Keratinocyte (primary cell): Measurements from ENCODE around the gene RIC8A. TPM values are rescaled to one million over a fixed set of nuclear protein-coding genes. Genes with fewer than 3 reads are reported as not detected.

Source experiments
- DNase-seq: peaks from one replicate; pipeline ENCODE4 v3.0.0-alpha.2; 2011; ENCODE audit warnings: low read depth, missing footprints, low spot score
- FAIRE-seq: peaks from 2 replicates; lab custom pipeline; 2011; peaks lifted over from hg19 to GRCh38; lab: Jason Lieb, UNC
- H2AFZ ChIP-seq: 2 replicates; pipeline ENCODE4 v1.6.0; 2012; ENCODE audit warnings: low read length, control low read depth, inconsistent platforms; ENCODE audit not compliant: control insufficient read depth
- H3K27ac ChIP-seq: 2 replicates; pipeline ENCODE4 v1.5.1; 2011; ENCODE audit warnings: low read length; ENCODE audit not compliant: control insufficient read depth, insufficient read depth
- H3K27me3 ChIP-seq: 3 replicates; pipeline ENCODE4 v1.6.0; 2011; ENCODE audit warnings: low read length; ENCODE audit not compliant: control insufficient read depth, insufficient read depth; ENCODE audit errors: extremely low read depth
- H3K36me3 ChIP-seq, 2 experiments: 2 replicates in 1 of 2; 3 replicates in 1 of 2; pipeline ENCODE4 v1.5.1; 2011; ENCODE audit warnings: low read length in 2 of 2, mild to moderate bottlenecking in 1 of 2; ENCODE audit not compliant: control insufficient read depth in 2 of 2, insufficient read depth in 2 of 2; ENCODE audit errors: extremely low read depth in 1 of 2
- H3K4me1 ChIP-seq: 3 replicates; pipeline ENCODE4 v1.5.1; 2011; ENCODE audit warnings: low read length; ENCODE audit not compliant: control insufficient read depth, insufficient read depth; ENCODE audit errors: extremely low read depth
- H3K4me2 ChIP-seq: 3 replicates; pipeline ENCODE4 v1.6.0; 2011; ENCODE audit warnings: low read depth, low read length; ENCODE audit not compliant: control insufficient read depth, insufficient read depth; ENCODE audit errors: extremely low read depth
- H3K4me3 ChIP-seq, 3 experiments: fragments of 200-600 bp in 1 of 3; sonication (generic) in 1 of 3; 2 replicates in 2 of 3; 3 replicates in 1 of 3; pipeline ENCODE4 v1.5.1; 2011 to 2016; ENCODE audit warnings: low read length in 3 of 3, mild to moderate bottlenecking in 3 of 3, control low read depth in 2 of 3, inconsistent platforms in 1 of 3, low read depth in 1 of 3, mixed read lengths in 1 of 3, mixed run types in 1 of 3, moderate library complexity in 1 of 3; ENCODE audit not compliant: control insufficient read depth in 2 of 3, insufficient read depth in 2 of 3; ENCODE audit errors: extremely low read depth in 1 of 3
- H3K79me2 ChIP-seq: 2 replicates; pipeline ENCODE4 v1.6.0; 2012; ENCODE audit warnings: low read length; ENCODE audit not compliant: control insufficient read depth, insufficient read depth
- H3K9ac ChIP-seq: 3 replicates; pipeline ENCODE4 v1.6.0; 2011; ENCODE audit warnings: low read length; ENCODE audit not compliant: control insufficient read depth, insufficient read depth; ENCODE audit errors: extremely low read depth
- H3K9me1 ChIP-seq: 3 replicates; pipeline ENCODE4 v1.6.0; 2011; ENCODE audit warnings: low read length; ENCODE audit not compliant: control insufficient read depth, insufficient read depth; ENCODE audit errors: extremely low read depth
- H3K9me3 ChIP-seq: 2 replicates; pipeline ENCODE4 v1.5.1; 2012; ENCODE audit warnings: low read depth, low read length; ENCODE audit not compliant: control insufficient read depth
- H4K20me1 ChIP-seq: 3 replicates; pipeline ENCODE4 v1.6.0; 2011; ENCODE audit warnings: low read length; ENCODE audit not compliant: control insufficient read depth, insufficient read depth; ENCODE audit errors: extremely low read depth
- EZH2 ChIP-seq: IDR thresholded peaks from one replicate; pipeline ENCODE4 v1.6.1; 2012; ENCODE audit warnings: inconsistent platforms, mild to moderate bottlenecking, low read length, moderate library complexity
- dilution Hi-C: fragments of 300-500 bp; cut with MboI; formaldehyde crosslinking; loops from one replicate; pipeline ENCODE4 v1.7.0; 2020; ENCODE audit warnings: low sequenced_read_pairs; ENCODE audit not compliant: extremely low pct_ligation_motif_present
- polyA plus RNA-seq, 5 experiments: library from polyadenylated mRNA; depleted of rRNA in 3 of 5; stranded (reverse) in 3 of 5; stranded (forward) in 1 of 5; unstranded in 1 of 5; fragments of >200 nt; gene quantifications; 1 replicate in 1 of 5; 2 replicates in 3 of 5; 3 replicates in 1 of 5; pipeline versions ENCODE4 v1.2.1 to v1.2.3, GENCODE V29; 2011 to 2012; ENCODE audit warnings: missing spikeins in 2 of 5, low read depth in 1 of 5, low replicate concordance in 1 of 5
- TF ChIP-seq, protein P1 (sequence below), 3 experiments: IDR thresholded peaks in 1 of 3; conservative IDR thresholded peaks in 1 of 3; optimal IDR thresholded peaks in 1 of 3; 2 replicates in 2 of 3; 3 replicates in 1 of 3; pipeline versions ENCODE3 to v1.5.1; 2011; ENCODE audit warnings: low read length in 3 of 3, mild to moderate bottlenecking in 3 of 3, moderate library complexity in 2 of 3, control low read depth in 1 of 3, inconsistent platforms in 1 of 3; ENCODE audit not compliant: insufficient read depth in 2 of 3; ENCODE audit errors: extremely low read depth in 1 of 3

Gene RIC8A
- polyA plus RNA-seq, 1 donor (not counting 4 experiments of a cell fraction or from before 2014, with no cell fraction given): 120 TPM

DNA sequence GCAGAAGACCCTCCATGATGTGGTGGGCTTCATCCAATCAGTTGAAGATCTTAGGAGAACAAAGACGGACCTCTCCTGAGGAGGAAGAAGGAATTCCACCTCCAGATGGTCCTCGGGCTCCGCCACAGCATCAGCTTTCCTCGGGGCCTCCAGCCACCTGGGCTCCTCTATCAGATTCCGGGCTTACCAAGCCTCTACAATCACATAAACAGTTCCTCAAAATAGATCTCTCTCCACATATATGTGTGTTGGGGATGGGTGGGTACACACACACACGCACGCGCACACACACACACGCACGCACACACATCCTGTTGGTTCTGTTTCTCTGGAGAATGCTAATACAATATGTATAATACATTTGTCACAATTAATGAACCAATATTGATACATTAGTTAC is 51.9 kb downstream of the RIC8A start:
- Histone ChIP-seq H3K79me2 (no peaks in the 10 kb centered on the region), H3K9me1 (no peaks in the 10 kb centered on the region), H4K20me1 (no peaks in the 10 kb centered on the region), H3K4me1 (no peaks in the 10 kb centered on the region), H3K27me3 (no peaks in the 10 kb centered on the region), H3K27ac (no peak overlapping the region), H3K4me3 (no peak overlapping the region), H3K9ac (no peak overlapping the region), H3K9me3 (no peaks in the 10 kb centered on the region), H2AFZ (no peak overlapping the region), H3K36me3 (no peaks in the 10 kb centered on the region), H3K4me2 (no peak overlapping the region)
- no peak for DNase-seq
- no peak for TF ChIP-seq EZH2
- TF ChIP-seq, protein P1, sequence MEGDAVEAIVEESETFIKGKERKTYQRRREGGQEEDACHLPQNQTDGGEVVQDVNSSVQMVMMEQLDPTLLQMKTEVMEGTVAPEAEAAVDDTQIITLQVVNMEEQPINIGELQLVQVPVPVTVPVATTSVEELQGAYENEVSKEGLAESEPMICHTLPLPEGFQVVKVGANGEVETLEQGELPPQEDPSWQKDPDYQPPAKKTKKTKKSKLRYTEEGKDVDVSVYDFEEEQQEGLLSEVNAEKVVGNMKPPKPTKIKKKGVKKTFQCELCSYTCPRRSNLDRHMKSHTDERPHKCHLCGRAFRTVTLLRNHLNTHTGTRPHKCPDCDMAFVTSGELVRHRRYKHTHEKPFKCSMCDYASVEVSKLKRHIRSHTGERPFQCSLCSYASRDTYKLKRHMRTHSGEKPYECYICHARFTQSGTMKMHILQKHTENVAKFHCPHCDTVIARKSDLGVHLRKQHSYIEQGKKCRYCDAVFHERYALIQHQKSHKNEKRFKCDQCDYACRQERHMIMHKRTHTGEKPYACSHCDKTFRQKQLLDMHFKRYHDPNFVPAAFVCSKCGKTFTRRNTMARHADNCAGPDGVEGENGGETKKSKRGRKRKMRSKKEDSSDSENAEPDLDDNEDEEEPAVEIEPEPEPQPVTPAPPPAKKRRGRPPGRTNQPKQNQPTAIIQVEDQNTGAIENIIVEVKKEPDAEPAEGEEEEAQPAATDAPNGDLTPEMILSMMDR (optimal IDR thresholded peaks at IDR 0.05 in 1 of 3, IDR thresholded peaks at IDR 0.05 in 1 of 3, conservative IDR thresholded peaks at IDR 0.05 in 1 of 3; ENCODE audit: extremely low read depth in 1 of 3, insufficient read depth in 2 of 3, low read length in 3 of 3): no peak
- dilution Hi-C loops: no loop called here
- no peak for FAIRE-seq

GRCh38 chr11:261624-262023 is 54.1 kb downstream of the RIC8A start:
- Histone ChIP-seq H3K79me2 (no peaks in the 10 kb centered on the region), H3K9ac (no peak overlapping the region), H3K9me1 (no peaks in the 10 kb centered on the region), H4K20me1 (no peaks in the 10 kb centered on the region), H3K4me1 (no peaks in the 10 kb centered on the region), H3K27me3 (no peaks in the 10 kb centered on the region), H3K27ac (no peak overlapping the region), H3K36me3 (no peaks in the 10 kb centered on the region), H3K4me3 (no peak overlapping the region), H3K4me2 (no peak overlapping the region), H3K9me3 (no peaks in the 10 kb centered on the region), H2AFZ (no peak overlapping the region)
- dilution Hi-C loops: no loop called here
- FAIRE-seq: no peak
- TF ChIP-seq, protein P1 (optimal IDR thresholded peaks at IDR 0.05 in 1 of 3, IDR thresholded peaks at IDR 0.05 in 1 of 3, conservative IDR thresholded peaks at IDR 0.05 in 1 of 3; ENCODE audit: extremely low read depth in 1 of 3, insufficient read depth in 2 of 3, low read length in 3 of 3): no peak
- TF ChIP-seq EZH2: no peak
- no peak for DNase-seq

Other genes starting within 250 kb of the RIC8A start
- gene SCGB1C1, start 14.6 kb upstream of the RIC8A start, polyA plus RNA-seq: not detected in 3 replicates
- gene BET1L, start 309 bp upstream of the RIC8A start, polyA plus RNA-seq: 27.0 to 44.8 TPM (median 36.6 TPM) in 3 replicates
- gene SIRT3, start 28.6 kb downstream of the RIC8A start, polyA plus RNA-seq: 11.2 to 13.7 TPM (median 12.6 TPM) in 3 replicates
- 165 to 221 TPM (median 184 TPM) in 3 replicates for gene PSMD13, start 29.3 kb downstream of the RIC8A start, polyA plus RNA-seq
- not detected in 3 replicates for gene NLRP6, start 70.7 kb downstream of the RIC8A start, polyA plus RNA-seq
- gene PGGHG, start 81.4 kb downstream of the RIC8A start, polyA plus RNA-seq: 4.3 to 12.2 TPM (median 6.2 TPM) in 3 replicates
- not detected in 3 replicates for gene IFITM5, start 91.8 kb downstream of the RIC8A start, polyA plus RNA-seq
- 26.9 to 83.0 TPM (median 72.3 TPM) in 3 replicates for gene IFITM2, start 100.1 kb downstream of the RIC8A start, polyA plus RNA-seq
- gene IFITM1, start 106.3 kb downstream of the RIC8A start, polyA plus RNA-seq: 333 to 549 TPM (median 333 TPM) in 3 replicates
- gene IFITM3, start 113.2 kb downstream of the RIC8A start, polyA plus RNA-seq: 295 to 696 TPM (median 435 TPM) in 3 replicates
- 7.3 to 11.5 TPM (median 8.1 TPM) in 3 replicates for gene B4GALNT4, start 161.8 kb downstream of the RIC8A start, polyA plus RNA-seq
- 125 to 245 TPM (median 127 TPM) in 3 replicates for gene PKP3, start 186.5 kb downstream of the RIC8A start, polyA plus RNA-seq
- gene SIGIRR, start 207.3 kb downstream of the RIC8A start, polyA plus RNA-seq: 1.8 to 3.8 TPM (median 2.4 TPM) in 3 replicates
- 16.1 to 40.2 TPM (median 17.7 TPM) in 3 replicates for gene ANO9, start 234.3 kb downstream of the RIC8A start, polyA plus RNA-seq
- 21.6 to 36.7 TPM (median 31.7 TPM) in 3 replicates for gene PTDSS2, start 242.6 kb downstream of the RIC8A start, polyA plus RNA-seq